Transverse colon (tissue), 3 donors: ENCODE results near the gene SERPINB8.

Source experiments
- CTCF ChIP-seq, 5 experiments: fragments of 200-600 bp in 3 of 5; fragments of 450-650 bp in 2 of 5; sonication (generic) in 3 of 5; IDR thresholded peaks; 1 replicate in 2 of 5; 2 replicates in 3 of 5; pipeline ENCODE4 v1.5.1; 2016 to 2017; ENCODE audit warnings: antibody characterized with exemption in 5 of 5, inconsistent platforms in 3 of 5, mild to moderate bottlenecking in 2 of 5, moderate library complexity in 1 of 5
- EP300 ChIP-seq: sonication (generic); formaldehyde crosslinking; IDR thresholded peaks from one replicate; pipeline ENCODE4 v1.6.1; 2017; ENCODE audit warnings: antibody characterized with exemption, low read depth
- POLR2A ChIP-seq: fragments of 450-650 bp; IDR thresholded peaks from one replicate; pipeline ENCODE4 v1.6.1; 2016; ENCODE audit warnings: antibody characterized with exemption, mild to moderate bottlenecking, moderate library complexity

DNA sequence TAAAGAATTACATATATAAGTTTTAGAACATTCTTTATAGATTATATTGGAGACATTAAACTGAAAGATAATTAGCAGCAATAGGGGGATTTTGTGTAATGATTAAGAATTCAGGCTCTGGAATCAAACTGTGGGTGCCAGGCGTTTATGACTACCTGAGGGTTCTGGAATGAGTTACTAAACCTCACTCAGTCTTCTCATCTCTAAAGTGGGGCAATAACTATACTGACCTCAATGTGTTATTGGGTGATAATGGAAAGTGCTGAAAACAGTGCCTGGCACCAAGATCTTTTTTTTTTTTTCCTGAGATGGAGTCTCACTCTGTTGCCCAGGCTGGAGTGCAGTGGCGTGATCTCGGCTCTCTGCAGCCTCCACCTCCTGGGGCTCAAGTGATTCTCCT, 7.2 kb downstream of the SERPINB8 start:
- TF ChIP-seq CTCF (IDR thresholded peaks at IDR 0.05) (no peak), POLR2A (no peak), EP300 (no peak)
